ENCODE measurements around the gene DDX3X.
A peak's percentile ranks its signal among the peaks of the same experiment; 100 is the strongest.
"Not testable (repeated sequence)": the region's sequence is repeated elsewhere in the genome, so short reads cannot be mapped to it uniquely, and the experiment has no call there.

Gene DDX3X

GRCh38 chrX:41377624-41378023 is 43.7 kb downstream of the DDX3X start:
- no peak for DNase-seq

DNA sequence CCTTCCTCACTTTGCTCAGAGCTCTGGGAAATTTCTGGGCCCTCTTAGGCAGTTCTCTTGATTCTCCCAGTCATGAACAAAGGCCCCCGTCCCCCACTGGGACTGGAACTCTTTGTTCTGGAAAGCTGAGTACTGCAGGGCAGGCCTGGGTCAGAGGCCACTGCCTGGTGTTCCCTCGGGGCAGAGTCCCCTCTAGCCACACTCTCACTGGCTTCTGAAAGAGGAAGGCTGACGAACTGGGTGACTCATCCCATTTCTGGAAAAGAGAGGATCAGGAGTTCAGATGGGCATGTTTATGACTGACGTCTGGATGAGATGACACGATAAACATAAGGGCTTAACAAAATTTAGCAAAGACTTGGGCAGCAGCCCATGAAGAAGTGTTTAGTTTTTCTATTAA is 47.7 kb downstream of the DDX3X start:
- DNase-seq: no peak

GRCh38 chrX:41382714-41383645 is 49.0 kb downstream of the DDX3X start:
- peak; percentile 64 for DNase-seq

DNA sequence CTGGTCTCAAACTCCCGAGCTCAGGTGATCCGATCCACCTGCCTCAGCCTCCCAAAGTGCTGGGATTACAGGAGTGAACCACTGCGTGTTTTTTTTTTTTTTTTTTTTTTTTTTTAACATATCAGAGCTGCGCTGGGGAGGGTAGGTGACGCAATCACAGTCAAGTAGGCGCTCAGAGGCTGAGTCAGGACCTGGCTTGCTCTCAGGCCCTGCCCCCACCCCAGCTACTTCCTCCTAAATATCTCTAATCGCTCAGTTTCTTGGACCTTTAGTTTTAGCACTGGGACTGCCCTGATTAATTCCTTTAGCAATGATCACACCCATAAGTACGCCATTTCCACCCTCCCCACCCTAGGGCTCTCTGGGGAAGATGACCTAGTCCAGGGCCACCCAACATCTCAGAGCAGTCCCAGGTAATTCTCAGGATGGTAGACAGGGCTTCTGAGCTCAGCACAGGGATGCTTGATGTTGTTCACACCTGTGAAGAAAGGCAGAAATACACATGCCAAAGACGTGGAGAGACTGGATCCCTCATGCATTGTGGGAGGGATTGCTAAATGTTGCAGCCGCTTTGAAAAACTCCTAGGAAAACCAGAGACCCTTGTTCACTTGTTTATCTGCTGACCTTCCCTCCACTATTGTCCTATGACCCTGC is 50.2 kb downstream of the DDX3X start:
- DNase-seq: peak; percentile 65

DNA sequence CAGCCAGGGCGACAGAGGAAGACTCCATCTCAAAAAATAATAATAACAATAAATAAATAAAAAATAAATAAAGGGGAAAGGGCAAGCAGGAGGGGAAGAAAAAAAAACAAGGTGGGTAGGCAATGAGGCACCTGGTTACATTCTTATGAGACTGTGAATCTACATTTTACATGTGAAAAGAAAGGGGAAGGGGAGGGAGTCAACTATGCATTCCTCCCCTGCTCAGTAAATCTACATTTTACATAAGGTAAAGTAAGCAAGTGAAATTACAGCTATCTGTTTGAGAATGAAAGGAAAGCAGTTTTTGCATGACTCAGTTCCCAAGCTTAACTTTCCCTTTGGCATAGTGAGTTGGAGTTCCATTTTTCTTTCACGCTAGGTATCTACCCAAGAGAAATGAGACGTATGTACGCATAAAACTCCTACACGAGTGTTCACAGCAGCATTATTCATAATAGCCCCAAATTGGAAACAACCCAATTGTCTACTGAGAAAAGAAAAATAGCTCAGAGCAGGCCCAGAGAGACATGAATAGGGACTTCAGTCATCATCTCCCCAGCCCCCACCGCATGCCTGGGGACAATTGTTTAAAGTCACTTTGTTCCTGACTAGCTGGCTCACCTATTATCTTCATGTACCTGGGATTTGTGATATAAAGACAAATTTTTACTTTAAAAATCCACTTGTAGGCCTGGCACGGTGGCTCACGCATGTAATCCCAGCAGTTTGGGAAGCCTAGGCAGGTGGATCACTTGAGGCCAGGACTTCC is 52.4 kb downstream of the DDX3X start:
- DNase-seq: no peak

GRCh38 chrX:41388543-41388942 is 54.6 kb downstream of the DDX3X start:
- DNase-seq: no peak

DNA sequence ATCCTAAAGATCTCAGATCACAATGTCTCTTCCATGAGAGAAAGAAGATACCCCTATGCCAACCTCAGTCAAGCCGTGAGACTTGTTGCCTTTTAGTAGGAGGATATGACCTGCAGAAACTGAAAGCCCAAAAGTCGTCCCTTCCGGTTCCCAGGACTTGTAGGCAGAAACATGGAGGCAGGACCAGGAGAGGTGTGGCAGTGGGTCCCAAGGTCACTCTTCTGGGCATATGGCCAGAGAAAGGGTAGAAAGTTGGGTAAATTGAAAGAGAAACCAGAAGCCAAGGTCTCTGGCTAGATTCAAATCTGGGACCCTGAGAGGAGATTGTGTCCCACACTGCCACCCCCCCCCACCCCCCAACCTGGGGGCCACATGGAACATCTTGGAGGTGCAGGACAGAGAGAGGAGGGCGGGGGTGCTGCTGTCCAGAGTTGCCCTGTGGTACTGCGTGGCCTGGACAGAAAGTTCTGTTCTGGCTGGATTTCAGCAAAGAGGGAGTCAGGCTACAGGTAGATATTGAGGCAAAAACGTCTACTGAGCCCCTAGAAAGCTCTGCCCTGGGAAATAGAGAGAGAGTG is 55.4 kb downstream of the DDX3X start:
- no peak for DNase-seq

DNA sequence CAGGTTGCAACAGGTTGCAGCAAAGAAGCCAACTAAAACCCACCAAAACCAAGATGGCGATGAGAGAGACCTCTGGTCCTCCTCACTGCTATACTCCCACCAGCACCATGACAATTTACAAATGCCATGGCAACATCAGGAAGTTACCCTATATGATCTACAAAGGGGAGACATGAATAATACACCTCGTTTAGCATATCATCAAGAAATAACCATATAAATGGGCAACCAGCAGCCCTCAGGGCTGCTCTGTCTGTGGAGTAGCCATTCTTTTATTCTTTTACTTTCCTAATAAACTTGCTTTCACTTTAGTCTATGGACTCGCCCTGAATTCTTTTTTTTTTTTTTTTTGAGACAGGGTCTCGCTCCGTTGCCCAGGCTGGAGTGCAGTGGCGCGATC is 56.6 kb downstream of the DDX3X start:
- not testable (repeated sequence) for DNase-seq

DNA sequence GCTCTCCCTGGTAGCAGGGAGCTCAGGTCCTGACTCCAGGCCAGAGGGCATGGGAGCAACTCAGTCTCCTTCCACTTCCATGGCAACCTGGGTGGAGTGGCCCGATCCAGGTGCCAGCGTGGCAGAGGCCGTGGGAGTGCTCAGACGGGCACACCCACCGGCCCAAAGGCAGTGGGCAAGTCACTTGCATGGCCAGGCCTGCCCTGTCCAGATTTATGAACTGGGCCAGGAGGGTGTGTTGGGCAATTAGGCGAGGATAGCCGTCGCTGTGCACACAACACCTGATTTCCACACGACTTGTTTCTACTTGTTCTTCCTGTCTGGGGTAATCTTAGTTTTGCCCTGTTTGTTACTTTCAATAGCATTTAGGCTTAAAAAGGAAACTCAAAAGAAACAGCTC is 57.6 kb downstream of the DDX3X start:
- no peak for DNase-seq

- no peak for DNase-seq
Measured at GRCh38 chrX:41394293-41394692, 60.3 kb downstream of the DDX3X start.

DNA sequence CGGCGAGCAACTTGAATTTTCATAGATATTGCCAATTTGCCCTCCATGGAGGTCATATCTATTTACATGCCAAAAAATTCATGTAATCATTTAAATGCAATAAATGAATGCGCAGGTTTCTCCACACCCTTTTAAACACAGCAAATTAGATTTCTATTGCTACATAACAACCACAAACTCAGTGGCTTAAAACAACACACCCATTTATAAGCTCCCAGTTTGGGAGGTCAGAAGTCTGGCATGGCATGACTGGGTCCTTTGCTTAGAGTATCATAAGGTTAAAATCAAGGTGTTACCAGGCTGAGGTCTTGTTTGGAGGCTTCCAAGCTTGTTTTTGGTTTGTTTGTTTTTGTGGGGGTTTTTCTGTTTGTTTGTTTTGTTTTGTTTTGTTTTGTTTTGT is 63.3 kb downstream of the DDX3X start:
- no peak for DNase-seq

DNA sequence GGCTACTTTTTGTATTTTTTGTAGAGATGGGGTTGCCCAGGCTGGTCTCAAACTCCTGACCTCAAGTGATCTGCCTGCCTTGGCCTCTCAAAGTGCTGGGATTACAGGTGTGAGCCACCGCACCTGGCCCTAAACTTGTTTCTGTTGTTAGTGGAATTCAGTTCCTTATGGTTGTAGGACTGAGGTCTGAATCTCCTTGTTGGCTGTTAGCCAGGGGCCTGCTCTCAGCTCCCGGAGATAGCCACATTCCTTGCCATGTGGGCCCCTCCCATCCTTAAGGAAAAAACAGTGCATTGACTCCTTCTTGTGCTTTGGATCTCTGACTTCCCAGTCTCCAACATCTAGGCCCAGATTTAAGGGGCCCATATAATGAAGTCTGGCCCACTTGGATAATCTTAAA is 63.8 kb downstream of the DDX3X start:
- DNase-seq: no peak

DNA sequence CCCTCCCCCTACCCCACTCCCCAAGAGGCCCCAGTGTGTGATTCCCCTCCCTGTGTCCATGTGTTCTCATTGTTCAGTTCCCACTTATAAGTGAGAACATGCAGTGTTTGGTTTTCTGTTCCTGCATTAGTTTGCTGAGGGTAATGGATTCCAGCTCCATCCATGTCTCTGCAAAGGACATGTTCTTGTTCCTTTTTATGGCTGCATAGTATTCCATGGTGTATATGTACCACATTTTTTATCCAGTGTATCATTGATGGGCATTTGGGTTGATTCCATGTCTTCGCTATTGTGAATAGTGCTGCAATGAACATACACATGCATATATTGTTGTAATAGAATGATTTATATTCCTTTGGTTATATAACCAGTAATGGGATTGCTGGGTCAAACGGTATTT is 68.6 kb downstream of the DDX3X start:
- DNase-seq: not testable (repeated sequence)

GRCh38 chrX:41405551-41405950 is 71.6 kb downstream of the DDX3X start:
- DNase-seq: no peak

- no peak for DNase-seq
Measured at GRCh38 chrX:41406201-41406600, 72.2 kb downstream of the DDX3X start.

DNA sequence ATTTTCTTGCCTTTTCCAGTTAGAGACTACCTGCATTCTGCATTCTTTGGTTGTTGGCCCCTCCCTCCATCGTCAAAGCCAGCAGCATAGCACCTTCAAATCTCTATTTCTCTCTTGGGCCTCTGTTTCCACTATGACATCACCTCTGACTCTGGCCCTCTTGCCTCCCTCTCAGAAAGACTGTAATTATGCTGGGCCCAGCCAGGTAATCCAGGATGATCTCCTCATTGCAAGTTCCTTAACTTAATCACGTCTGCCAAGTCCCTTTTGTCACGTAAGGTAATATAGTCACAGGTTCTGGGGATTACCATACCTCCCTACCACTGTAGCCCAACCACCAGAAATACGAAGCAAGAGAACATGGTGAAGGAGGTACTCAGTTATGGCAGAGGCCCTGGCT is 73.9 kb downstream of the DDX3X start:
- DNase-seq: no peak

- DNase-seq: no peak
Measured at GRCh38 chrX:41408576-41408975, 74.6 kb downstream of the DDX3X start.

GRCh38 chrX:41409006-41409405 is 75.0 kb downstream of the DDX3X start:
- DNase-seq: no peak

- not testable (repeated sequence) for DNase-seq
Measured at GRCh38 chrX:41411222-41411621, 77.3 kb downstream of the DDX3X start.

DNA sequence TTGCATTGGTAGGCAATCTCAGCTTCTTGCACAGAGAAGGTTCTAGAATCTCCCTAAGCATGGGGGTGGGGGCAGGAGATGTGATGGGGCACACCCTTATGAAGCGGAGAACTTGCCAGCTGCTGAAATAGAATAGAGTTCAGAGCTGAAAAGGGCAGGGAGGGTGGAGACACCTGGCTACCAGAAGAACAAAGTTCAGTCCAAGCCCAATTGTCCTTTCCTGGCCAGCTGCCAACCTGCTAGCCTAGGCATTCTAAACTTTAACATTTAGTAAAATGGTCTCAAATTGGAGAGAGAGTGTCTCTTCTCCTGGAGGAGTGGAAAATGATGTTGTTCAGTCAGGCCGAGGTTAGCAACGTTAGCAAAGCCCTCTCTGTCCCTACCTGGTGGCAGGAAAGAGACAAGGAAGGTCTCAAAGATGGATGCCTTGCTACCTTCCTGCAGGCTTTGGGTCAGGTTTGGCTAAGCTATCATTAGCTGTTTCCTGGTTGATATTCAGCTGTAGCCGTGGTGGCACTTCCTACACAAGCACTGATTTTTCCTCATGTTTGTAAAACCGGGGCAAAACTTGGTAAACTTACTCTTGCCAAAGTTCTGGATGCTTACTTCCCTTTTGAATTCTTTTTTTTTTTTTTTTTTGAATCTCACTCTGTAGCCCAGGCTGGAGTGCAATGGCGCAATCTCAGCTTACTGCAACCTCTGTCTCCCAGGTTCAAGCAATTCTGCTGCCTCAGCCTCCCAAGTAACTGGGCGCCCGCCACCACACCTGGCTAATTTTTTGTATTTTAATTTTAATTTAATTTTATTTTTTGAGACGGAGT is 78.5 kb downstream of the DDX3X start:
- DNase-seq: no peak

Data from CD4-positive, alpha-beta T cell treated with Interleukin-10 for 1 hour (primary cell).